NCI-H510A treated with DMSO at 0.1 percent for 48 hours (cell line): Measurements from ENCODE around the gene CDC42EP3.

Experiments
- DNase-seq: peaks from one replicate; lab custom pipeline; 2025; lab: John Stamatoyannopoulos, UW

The CDC42EP3 gene

GRCh38 chr2:37656512-37657423 is 14.7 kb downstream of the CDC42EP3 start:
- peak; percentile 47 for DNase-seq

GRCh38 chr2:37654932-37655841 is 16.3 kb downstream of the CDC42EP3 start:
- no peak for DNase-seq

GRCh38 chr2:37654419-37654818 is 17.0 kb downstream of the CDC42EP3 start:
- DNase-seq, result no peak

DNA sequence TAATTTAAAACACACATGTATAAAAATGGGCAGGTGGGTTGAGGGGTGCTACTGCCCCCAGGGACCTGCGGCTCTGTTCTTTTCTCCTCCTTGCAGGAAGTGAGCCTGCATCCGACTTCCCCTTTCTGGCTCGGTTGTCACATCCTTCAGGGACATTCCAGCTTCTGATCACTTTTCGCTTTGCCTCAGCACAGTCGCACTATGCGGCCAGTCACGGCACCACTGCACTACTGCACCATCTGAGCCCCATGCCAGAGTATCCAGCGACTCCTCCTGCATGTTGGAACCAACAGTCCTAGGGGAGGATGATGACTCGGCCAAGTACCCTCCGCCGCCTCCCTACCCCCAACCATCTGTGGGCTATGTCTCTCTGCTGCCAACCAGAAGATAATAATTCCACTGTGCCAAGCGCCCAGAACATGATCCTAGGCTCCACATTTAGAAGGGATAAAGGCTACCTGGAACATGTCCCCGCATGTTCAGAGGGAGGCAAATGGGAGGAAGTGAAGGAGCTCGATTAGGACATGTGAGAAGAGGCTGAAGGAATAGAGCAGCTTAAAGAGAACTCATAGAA is 17.6 kb downstream of the CDC42EP3 start:
- no peak for DNase-seq

DNA sequence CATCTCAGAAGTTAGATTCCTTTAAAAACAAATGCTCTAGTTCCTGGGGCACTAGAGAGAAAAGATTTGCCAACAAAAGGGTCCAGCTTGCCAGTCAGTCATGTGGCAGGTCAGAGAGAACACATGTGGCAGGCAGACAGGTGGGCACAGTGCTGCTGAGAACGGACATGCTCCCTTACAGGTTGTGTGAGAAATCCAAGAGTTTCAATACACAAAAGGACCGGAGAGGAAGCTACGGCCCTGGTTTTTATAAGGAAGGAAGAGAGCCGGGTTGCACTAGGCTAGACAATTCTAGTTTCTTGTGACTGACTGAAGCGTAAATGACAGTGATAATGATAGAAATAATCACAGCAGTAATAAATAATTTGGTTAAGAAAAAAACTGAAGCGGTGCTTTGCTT is 18.3 kb downstream of the CDC42EP3 start:
- no peak for DNase-seq

DNA sequence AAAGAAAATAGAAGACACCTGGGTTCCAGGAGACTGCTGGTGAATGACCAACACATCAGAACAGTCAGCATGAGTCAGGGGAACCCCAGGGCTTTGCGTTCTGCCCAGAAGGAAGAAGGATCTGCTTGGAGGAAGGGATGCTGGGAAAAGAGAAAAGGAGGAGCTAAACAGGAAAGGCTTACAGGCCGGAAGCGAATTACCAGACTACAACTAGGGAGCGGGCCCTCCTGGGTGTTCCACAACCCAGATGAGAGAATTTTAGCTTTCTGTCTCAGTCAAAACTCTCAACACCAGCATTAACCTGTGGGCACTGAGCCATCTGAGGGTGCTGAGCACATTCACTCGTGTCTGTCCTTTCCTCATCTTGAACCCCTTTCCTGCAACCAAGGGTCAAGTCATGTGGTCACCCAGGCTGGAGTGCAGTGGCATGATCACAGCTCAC is 19.2 kb downstream of the CDC42EP3 start:
- no peak for DNase-seq

DNA sequence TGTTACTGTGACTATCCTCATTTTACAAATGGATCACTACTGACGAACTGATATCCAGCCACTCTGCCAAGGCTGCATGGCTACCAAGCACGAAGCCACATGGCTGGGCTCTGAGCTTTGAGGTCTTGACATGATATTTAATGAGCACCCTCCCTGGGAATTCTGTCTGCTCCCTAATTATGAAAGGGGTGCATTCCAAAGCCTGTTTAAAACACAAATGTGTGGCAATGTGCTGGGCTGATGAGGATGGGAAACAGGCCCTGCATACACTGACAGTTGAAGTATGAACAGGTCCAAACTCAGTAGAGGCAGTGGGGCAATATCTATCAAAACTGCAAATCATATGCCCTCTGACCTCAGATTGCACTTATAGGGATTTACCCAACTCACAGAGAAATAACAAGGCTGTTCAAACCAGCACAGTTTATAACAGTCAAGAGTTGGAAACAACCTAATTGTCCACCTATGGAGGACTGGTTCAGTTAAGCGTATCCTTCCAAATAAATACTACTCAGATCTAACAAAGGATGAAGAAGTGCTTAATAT is 20.8 kb downstream of the CDC42EP3 start:
- no peak for DNase-seq

DNA sequence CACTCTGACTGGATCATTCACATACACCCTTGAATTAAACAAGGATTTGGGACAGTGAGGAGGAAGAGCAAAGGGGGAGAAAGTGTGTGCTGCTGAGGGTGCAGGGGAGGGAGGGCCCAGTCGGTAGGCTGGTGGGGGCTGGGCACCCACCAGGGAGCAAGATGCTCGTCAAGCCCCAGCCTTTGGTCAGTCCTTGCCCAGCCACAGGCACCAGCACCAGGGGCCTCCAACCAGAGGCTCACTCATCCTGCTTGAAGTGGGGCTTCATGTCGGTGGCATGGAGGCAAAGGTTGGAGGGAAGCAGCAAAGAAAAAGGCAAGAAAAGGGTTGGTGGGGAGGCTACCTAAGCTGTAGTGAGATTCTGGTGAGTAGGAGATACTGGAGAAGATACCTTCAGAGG is 21.9 kb downstream of the CDC42EP3 start:
- no peak for DNase-seq

DNA sequence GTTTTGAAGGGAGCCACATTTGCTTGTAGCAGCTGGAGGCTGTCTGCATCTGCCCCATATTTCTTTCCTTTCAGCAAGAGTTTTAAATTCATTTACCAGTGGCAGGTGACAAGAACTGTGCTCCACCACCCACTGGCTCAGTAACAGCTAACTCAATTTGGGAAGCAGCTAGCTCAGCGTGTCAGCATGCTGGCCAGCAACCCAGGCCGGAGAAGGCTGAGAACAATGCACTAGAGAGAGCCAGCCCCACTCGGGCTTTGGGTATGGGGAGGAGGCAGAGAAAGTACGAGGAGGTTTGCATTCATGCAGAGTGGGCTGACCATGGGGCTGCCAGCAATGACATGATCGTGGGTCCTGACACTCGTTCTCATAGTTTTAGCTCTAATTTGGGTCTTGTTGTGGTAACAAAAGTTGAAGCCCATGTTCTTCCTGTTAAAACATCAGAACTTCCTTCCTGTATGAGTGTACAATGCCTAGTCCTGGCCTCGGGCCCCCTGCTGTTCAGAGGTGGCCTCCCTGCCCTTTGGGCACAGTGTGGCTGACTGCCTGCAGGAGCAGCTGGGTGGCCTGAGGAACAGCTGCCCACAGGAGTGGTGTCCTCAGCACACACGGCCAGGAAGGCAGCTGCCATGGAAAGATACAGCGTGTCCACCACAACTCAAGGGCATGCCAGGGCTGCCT is 23.0 kb downstream of the CDC42EP3 start:
- DNase-seq, result no peak

DNA sequence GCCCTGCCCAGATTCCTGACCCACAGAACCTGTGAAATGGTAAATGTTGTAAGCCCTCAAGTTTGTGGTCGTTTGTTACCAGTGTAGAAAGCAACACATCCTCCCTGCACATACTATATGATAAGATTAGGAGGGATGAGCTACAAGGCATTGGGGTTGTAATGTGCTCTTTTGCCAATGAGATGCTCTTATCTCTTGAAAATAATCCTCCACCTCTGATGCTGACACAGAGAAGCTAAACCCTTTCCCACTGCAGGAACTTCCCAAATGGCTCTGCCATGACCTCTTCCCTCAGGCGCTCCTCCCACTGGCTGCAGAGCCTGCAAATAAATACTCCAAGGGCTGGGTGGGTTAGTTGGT is 23.5 kb downstream of the CDC42EP3 start:
- DNase-seq, result no peak

DNA sequence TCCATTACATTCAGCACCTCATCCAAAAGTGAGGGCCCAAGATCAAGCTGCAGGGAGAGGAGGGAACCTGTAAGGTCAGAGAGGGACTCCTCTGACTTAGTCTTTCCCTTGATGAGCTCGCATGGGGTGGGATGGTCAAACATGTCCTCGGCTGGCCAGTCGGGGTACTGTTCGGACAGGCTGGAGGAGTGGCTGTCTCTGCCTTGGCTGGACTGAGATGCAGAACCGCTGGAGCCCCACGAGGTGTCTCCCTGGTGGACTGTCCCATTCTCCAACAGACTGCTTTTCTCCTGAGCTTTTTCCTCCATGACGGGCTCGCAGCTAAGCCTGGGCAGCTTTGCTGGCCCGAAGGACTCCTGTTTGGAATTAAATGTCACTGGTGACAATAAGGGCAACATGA is 25.6 kb downstream of the CDC42EP3 start:
- no peak for DNase-seq

DNA sequence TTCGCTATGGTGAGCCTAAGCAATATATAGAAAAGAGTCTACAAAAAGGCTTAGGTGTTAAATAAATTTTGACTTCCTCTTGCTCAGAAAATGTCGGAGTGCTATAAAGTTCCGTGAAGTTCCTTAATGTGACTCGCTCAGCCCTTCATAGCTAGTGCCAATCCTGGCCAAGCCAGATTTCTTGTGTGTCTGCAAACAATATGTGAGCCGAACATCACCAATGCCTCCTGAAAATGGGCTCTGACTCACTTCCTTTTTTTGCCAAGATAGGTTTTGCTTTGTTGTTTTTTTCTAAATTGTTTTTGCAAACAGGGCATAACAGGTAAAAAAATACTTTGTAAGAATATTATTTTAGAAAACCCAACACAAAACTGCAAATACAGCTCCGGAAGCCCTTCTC is 26.1 kb downstream of the CDC42EP3 start:
- DNase-seq, result no peak

DNA sequence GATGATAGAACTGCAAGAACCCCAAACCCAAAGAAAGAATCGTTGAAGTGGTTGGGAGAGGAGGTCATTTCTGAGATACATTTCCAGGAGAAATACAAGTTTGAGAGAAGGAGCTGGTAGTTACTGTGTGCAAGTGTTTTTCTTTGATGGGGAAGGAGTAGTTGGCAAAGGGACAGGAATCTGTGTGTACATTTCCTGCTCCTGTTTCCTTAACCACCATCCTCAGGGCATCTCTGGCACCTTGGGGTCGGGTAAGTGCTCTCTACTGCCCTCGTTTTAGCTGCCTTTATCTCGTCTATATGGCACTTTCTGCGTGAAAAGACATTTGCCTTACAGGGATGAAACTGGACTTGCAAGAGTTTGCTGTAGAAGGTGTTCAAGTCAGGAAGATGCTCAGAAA is 27.3 kb downstream of the CDC42EP3 start:
- DNase-seq, result no peak

- DNase-seq, result no peak
Observed at GRCh38 chr2:37643730-37644078, 27.7 kb downstream of the CDC42EP3 start.

DNA sequence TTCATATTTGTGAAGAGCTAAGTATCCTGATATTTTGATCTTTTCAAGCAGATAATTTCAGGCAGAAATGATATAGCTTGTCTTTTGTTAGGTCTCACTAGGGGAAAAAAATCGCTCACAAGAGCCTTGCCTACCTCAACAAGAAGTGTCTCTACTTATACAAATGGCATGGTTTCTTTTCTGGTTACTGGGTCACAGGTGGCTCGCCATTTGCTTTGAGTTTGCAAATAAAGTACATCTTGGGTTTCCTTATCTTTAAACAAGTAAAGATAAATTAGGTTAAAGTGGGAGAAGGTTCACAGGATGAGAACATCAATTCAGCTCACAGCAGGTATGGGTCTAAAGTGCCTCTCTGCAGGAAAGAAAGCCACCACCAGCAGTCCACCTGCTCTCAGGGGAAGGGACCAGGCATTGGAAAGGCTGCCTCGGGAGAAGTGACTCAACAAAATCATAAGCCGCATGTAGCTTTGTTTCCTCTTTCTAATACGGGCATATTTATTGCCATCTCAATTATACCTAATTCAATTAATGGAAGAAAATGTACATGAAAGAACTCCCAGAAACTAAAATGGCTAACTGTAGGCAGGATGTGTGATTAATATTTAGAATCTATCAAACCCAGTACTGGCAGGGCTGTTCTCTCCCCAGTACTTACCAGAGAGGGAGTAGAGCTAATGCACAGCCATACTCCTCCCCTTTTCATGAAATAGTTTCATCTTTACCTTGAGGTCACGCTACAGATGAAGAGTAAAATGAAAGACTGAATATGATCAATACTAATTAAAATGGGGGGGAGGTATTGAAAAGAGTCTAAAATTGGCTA is 28.3 kb downstream of the CDC42EP3 start:
- DNase-seq, result peak; percentile 59

DNA sequence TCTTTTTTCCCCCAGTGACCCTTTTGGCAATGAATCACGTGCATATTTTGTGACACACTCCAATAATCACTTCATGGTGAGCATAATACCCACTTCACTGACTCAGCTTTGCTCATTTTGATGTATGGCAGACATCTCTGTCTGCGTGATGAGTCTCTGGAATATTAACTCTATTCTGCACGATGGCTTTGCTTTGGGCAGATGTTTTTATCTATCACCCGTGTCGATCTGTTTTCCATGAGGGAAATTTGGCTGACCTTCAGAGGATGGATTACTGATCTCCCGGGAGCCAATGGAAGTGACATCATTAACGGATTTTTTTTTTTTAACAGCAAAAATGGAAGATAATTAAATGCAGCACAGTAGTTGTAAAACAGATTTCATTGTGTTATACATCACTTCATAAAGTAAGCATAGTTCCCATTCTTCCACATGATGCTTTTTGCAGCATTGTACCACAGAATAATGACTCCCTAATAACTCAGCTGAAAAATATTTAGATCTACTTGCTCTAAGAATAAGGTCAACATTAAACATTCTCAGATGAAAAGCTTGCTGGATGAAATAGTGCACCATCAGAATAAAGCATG is 29.8 kb downstream of the CDC42EP3 start:
- no peak for DNase-seq

- DNase-seq, result no peak
Observed at GRCh38 chr2:37639631-37640030, 31.8 kb downstream of the CDC42EP3 start.

- no peak for DNase-seq
Observed at GRCh38 chr2:37638973-37639372, 32.5 kb downstream of the CDC42EP3 start.

GRCh38 chr2:37637985-37638384 is 33.5 kb downstream of the CDC42EP3 start:
- no peak for DNase-seq

- DNase-seq, result no peak
Observed at GRCh38 chr2:37637190-37637860, 34.1 kb downstream of the CDC42EP3 start.
